Measurements from ENCODE around the gene KRTAP19-1. TPM values are rescaled to one million over a fixed set of nuclear protein-coding genes. Genes with fewer than 3 reads are reported as not detected.

The KRTAP19-1 gene
- total and polyA plus RNA-seq, 4 donors: not detected

- TF ChIP-seq CTCF (IDR thresholded peaks at IDR 0.05; ENCODE audit: control extremely low read depth, extremely low read depth): no peak
- no peak overlapping the region for H3K27ac ChIP-seq (ENCODE audit: low read depth in 1 of 2, low read length in 1 of 2)
- H3K27me3 ChIP-seq (ENCODE audit: control insufficient read depth in 3 of 3, insufficient read depth in 3 of 3, low read length in 2 of 3): no peaks in the 10 kb centered on the region
- DNase-seq: no peak
- H3K4me3 ChIP-seq: no peak overlapping the region
- no peaks in the 10 kb centered on the region for H3K36me3 ChIP-seq (ENCODE audit: control insufficient read depth in 4 of 4, insufficient read depth in 4 of 4, low read length in 4 of 4)
- no peak for ATAC-seq (ENCODE audit: insufficient read depth, low FRiP score)
- H3K4me1 ChIP-seq (ENCODE audit: control insufficient read depth in 5 of 5, insufficient read depth in 5 of 5, low read length in 5 of 5): no peaks in the 10 kb centered on the region
- H3K9me3 ChIP-seq (ENCODE audit: control insufficient read depth in 4 of 4, insufficient read depth in 3 of 4, low read length in 3 of 4): no peaks in the 10 kb centered on the region
- no peak overlapping the region for H3K9ac ChIP-seq (ENCODE audit: insufficient read depth in 1 of 2, low read length in 2 of 2)
These were observed 36.9 kb downstream of the KRTAP19-1 start for GRCh38 chr21:30443226-30443625.

- 95 to 96% methylated on average over 5 of the region's 5 CpGs for WGBS, 2 donors
These were observed 40.2 kb downstream of the KRTAP19-1 start, which contains the start of gene KRTAP15-1 for GRCh38 chr21:30439975-30440374. TSS of gene KRTAP15-1 (plus strand) at chr21:30440275. CDS start at chr21:30440328, 53 bp downstream.

GRCh38 chr21:30437010-30437565 is 43.1 kb downstream of the KRTAP19-1 start:
- Histone ChIP-seq H3K36me3 (ENCODE audit: control insufficient read depth in 4 of 4, insufficient read depth in 4 of 4, low read length in 4 of 4) (no peaks in the 10 kb centered on the region), H3K27me3 (ENCODE audit: control insufficient read depth in 3 of 3, insufficient read depth in 3 of 3, low read length in 2 of 3) (no peaks in the 10 kb centered on the region), H3K4me3 (no peak overlapping the region), H3K9me3 (ENCODE audit: control insufficient read depth in 4 of 4, insufficient read depth in 3 of 4, low read length in 3 of 4) (no peaks in the 10 kb centered on the region), H3K9ac (ENCODE audit: insufficient read depth in 1 of 2, low read length in 2 of 2) (no peak overlapping the region), H3K4me1 (ENCODE audit: control insufficient read depth in 5 of 5, insufficient read depth in 5 of 5, low read length in 5 of 5) (no peaks in the 10 kb centered on the region), H3K27ac (ENCODE audit: low read depth in 1 of 2, low read length in 1 of 2) (no peak overlapping the region)
- ATAC-seq (ENCODE audit: insufficient read depth, low FRiP score): no peak
- no peak for TF ChIP-seq CTCF (IDR thresholded peaks at IDR 0.05; ENCODE audit: control extremely low read depth, extremely low read depth)
- 71 to 82% methylated on average over 3 of the region's 3 CpGs for WGBS, 2 donors
- no peak for DNase-seq

More at GRCh38 chr21:30439975-30440374, 40.2 kb downstream of the KRTAP19-1 start, which contains the start of gene KRTAP15-1:
- no peaks in the 10 kb centered on the region for H3K4me1 ChIP-seq (ENCODE audit: control insufficient read depth in 5 of 5, insufficient read depth in 5 of 5, low read length in 5 of 5)
- DNase-seq (no peak), ATAC-seq (ENCODE audit: insufficient read depth, low FRiP score) (no peak)
- no peak within 1 kb of the TSS for H3K9ac ChIP-seq (ENCODE audit: insufficient read depth in 1 of 2, low read length in 2 of 2)
- no peaks in the 10 kb centered on the region for H3K27me3 ChIP-seq (ENCODE audit: control insufficient read depth in 3 of 3, insufficient read depth in 3 of 3, low read length in 2 of 3)
- no peak within 1 kb of the TSS for H3K27ac ChIP-seq (ENCODE audit: low read depth in 1 of 2, low read length in 1 of 2)
- H3K9me3 ChIP-seq (ENCODE audit: control insufficient read depth in 4 of 4, insufficient read depth in 3 of 4, low read length in 3 of 4): no peaks in the 10 kb centered on the region
- no peak for TF ChIP-seq CTCF (IDR thresholded peaks at IDR 0.05; ENCODE audit: control extremely low read depth, extremely low read depth)
- no peak within 1 kb of the TSS for H3K4me3 ChIP-seq
- H3K36me3 ChIP-seq (ENCODE audit: control insufficient read depth in 4 of 4, insufficient read depth in 4 of 4, low read length in 4 of 4): no peaks in the 10 kb centered on the region
